NCI-H69 (cell line): ENCODE measurements around the gene FANCE.
"Not testable (repeated sequence)": the region's sequence is repeated elsewhere in the genome, so short reads cannot be mapped to it uniquely, and the experiment has no call there.

Source experiments
- DNase-seq: peaks from one replicate; lab custom pipeline; 2025; lab: John Stamatoyannopoulos, UW

Gene FANCE

DNA sequence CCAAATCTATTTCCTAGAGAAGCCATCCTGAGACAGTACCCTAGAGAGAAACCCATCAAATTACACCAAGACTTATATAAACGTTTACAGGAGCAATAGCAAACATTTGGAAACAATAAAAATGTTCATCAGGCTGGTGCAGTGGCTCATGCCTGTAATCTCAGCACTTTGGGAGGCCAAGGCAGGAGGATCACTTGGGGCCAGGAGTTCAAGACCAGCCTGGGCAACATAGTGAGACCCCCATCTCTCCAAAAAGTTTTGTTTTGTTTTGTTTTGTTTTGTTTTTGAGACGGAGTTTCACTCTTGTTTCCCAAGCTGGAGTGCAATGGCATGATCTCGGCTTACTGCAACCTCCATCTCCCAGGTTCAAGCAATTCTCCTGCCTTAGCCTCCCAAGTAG lies 19.4 kb upstream of the FANCE start:
- not testable (repeated sequence) for DNase-seq

GRCh38 chr6:35435074-35435837 lies 16.9 kb upstream of the FANCE start:
- DNase-seq: no peak

DNA sequence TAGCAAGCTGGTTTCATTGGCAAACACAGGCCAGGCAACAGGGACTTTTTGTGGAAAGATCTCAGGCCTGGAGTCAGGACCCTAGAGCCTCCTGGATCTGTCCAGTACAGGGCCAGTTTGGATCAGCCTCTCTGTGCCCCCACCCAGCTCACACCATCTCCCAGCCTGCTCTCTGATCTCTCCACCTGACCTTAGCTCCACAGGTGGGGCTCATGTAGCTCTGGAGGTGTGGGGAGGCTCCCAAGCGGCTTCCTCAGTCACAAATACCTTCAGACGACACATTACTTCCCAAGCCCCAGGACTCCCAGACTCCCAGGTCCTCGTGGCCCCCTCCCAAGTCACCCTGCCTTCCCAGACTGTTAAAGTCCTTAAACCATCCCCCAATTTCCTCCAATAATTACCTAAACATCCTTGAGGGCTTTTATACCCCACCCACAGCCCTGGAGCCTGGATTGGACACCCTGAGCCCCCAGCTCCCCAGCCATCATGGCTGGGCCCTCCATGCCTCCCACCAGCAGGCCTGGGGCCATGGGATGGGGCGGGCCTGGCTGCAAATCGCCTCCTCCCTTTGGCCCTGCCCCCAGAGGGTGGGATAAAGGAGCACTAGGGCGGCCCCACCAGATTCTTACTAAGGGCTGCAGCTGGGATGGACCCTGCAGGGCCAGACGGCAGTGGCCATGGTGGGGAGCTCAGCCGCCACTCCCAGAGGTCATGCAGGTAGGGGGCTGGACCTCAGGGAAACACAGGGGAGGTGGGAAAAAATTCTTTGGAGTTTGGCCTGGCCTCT lies 15.9 kb upstream of the FANCE start:
- no peak for DNase-seq

GRCh38 chr6:35438378-35439065 lies 13.6 kb upstream of the FANCE start:
- not testable (repeated sequence) for DNase-seq

DNA sequence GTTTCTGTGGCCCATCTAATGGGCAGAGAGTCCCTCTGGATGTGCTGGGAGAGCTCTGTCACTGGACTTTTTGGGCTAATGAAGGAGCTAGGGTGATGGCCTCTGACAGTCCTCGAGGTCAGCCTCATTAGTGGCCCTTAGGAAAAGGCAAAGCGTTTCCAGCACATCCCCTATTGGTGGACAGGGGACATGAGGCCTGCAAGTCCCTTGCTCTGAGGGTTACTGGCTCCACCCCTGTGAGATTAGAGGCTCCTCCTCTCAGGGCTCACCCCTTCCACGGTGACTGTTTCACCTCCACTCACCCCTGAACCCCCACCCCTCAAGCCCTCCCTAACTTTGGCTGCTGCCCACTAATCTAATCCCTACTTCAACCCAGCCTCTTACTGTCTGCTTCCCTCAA lies 12.8 kb upstream of the FANCE start:
- DNase-seq: no peak

DNA sequence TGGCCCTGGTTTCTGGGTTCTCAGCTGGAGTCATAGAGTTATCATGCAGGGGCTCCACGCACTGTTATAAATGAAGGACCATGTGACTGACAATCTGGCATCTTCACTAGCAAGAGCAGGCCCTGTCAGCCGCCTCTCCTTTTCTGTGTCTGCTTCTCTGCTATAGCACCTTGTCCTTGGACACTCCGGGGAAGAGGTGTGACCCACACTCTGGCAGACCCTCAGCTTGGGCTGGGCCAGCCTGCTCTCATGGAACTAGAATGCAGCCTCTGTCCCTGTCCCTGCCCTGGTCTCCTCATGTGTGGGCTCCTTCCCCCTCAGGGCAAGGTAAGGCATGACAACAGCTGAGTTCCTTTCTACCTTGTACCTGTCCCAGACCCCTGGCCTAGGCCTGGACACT lies 10.9 kb upstream of the FANCE start:
- DNase-seq: no peak

- no peak for DNase-seq
Measured at GRCh38 chr6:35441642-35442041, 10.5 kb upstream of the FANCE start.

GRCh38 chr6:35442693-35443092 lies 9.4 kb upstream of the FANCE start:
- DNase-seq: no peak

GRCh38 chr6:35443341-35444030 lies 8.7 kb upstream of the FANCE start:
- DNase-seq: peak; percentile 30

- no peak for DNase-seq
Measured at GRCh38 chr6:35445691-35446090, 6.4 kb upstream of the FANCE start.

DNA sequence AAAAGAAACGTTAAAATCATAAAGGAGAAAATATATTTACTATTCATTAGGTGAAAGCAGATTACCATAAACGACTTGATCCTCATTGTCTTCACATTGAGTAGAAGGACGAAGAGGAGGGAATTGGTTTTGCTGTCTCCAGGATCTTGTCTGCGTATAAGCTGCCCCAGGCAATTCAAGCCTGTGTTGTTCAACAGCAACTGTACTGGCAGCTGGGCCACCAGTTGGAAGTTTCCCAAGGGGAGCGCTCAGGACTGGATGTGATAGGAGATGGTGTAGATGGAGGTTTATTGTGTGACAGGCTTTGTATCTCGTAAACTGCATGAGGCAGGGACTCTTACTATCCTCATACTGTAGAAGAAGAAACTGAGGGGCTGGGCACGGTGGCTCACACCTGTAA lies 3.9 kb upstream of the FANCE start:
- DNase-seq: peak; percentile 51

DNA sequence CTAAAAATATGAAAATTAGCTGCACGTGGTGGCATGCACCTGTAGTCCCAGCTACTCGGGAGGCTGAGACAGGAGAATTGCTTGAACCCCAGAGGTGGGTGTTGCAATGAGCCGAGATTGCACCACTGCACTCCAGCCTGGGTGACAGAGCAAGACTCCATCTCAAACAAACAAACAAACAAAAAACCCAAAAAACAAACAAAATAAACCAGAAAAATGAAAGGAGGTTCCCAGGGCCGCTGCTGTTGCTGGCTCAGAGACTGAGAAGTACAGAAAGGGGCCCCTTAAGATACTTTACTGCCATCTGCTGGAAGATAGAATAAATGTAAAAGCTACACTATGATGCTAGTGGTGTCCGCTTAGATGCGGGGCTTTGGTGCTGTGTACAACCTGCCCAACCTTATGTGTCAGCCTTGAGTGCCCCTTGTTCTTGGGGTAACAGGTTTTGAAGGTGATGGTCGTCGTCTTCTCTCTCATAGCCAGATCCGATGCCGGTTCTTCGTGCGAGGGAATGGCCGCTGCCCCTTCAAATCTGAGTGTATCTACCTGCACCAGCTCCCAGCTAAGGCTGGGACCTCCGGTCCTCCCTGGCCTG lies 2.8 kb upstream of the FANCE start:
- peak; percentile 87 for DNase-seq

GRCh38 chr6:35451354-35452182 lies 570 bp upstream of the FANCE start:
- peak; percentile 74 for DNase-seq

- DNase-seq: peak; percentile 33
Measured at GRCh38 chr6:35453236-35453635, 1.1 kb downstream of the FANCE start.

DNA sequence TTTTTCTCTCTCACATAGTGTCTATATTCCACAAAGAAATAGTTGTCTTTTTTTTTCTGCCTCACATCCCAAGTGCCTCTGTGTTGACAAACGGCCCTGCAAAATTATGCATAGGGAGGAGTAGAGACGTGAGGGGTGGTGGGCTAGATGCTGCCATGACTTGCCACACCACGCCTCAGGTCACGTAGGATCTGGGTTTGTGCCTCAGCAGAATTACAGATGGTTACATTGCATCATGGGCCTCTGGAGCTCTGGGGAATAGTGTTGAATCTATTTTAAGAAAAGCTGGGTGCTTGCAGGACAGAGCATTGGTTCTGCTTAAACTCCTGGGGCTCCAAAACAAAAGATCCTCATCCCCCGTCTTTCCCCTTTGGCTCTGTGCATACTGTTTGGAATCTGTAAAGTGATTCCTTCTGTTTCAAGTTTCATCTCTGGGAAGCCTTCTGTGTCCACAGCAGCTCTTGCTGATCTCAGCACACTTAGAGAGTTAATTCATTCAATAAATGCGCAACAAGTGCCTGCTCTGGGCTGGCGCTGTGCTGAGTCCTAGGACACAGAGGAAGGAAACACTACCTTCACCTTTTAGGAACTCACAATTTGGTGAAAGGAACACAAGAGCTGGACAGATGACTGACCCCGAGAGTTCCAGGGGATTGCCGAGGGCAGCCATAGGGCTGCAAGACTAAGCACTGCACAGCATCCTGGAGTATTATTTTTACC lies 2.4 kb downstream of the FANCE start:
- DNase-seq: no peak

DNA sequence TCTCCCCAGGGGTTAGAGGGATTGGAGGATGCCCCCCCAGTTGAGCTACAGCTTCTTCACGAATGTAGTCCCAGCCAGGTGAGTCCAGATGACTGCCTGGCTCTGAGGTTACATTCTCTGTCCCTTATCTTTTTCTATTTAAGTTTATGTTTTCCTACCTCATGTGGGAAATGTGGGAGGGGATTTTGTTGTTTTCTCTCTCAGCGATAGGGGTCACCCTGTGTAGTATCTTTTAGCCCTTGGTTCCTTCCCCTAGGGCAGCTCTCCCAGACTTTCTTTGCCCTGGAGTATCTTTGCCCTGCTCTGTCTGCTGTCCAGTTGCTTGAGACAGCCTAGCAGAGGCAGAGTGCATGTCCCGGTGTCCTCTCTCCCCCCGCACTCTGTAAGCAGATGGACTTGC lies 5.8 kb downstream of the FANCE start:
- no peak for DNase-seq

DNA sequence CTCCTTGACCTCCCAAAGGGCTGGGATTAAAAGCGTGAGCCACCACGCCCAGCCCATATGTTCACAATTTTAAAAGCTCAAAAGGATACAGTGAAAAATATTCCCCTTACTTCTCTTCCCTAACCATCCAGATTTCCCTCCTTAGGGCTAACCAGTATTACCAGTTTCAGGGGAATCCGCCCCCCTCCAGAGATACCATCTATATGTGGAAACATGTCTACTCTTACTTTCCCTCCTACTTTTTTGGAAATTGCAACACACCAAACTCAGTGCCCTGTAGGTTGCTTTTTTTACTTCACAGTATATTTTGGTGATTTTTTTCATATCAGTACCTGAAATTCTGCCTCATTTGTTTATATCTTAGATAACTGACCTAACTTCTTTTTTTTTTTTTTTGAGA lies 9.1 kb downstream of the FANCE start:
- DNase-seq: no peak

- DNase-seq: no peak
Measured at GRCh38 chr6:35463292-35463691, 11.2 kb downstream of the FANCE start.

DNA sequence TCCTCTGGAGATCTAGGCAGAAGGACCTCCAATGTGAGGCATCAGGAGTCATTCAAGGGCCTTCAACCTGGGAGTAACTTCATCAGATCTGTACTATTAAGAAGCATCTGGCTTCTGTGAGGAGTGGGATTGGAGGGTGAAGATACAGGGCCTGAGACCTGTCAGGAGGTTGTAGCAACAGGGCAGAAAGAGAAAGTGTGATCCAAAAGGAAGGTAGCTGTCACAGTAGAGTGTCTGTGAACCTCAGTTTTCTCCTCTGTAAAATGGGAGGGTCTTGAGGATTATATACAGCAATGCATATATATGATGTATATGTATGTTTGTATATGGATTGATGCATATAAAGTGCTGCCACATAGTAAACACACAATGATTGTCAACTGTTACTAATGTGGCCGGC lies 13.5 kb downstream of the FANCE start:
- no peak for DNase-seq
